Activated CD4-positive, alpha-beta T cell treated with anti-CD3 and anti-CD28 coated beads for 36 hours (primary cell): ENCODE data around the gene GRIN1. TPM values are rescaled to one million over a fixed set of nuclear protein-coding genes. Genes with fewer than 3 reads are reported as not detected.
A peak's percentile ranks its signal among the peaks of the same experiment; 100 is the strongest.

ENCODE experiments used
- ATAC-seq: fragments of 200-7000 bp; cut with Tn5 transposase; one replicate; pipeline ENCODE4 v1.10.0; 2021; ENCODE audit warnings: mild to moderate bottlenecking, moderate library complexity
- CTCF ChIA-PET: fragments of 350-600 bp; sonication (Branson Sonifier 250); formaldehyde crosslinking; loops from one replicate; lab custom pipeline; 2021; ENCODE audit warnings: antibody characterized with exemption; lab: Charles Lee
- POLR2A ChIA-PET: fragments of 350-600 bp; sonication (Branson Sonifier 250); formaldehyde crosslinking; loops from one replicate; lab custom pipeline; 2021; ENCODE audit warnings: antibody characterized with exemption, inconsistent platforms; lab: Charles Lee
- DNase-seq: peaks from one replicate; pipeline ENCODE4 v3.0.0-alpha.2; 2020
- H3K27ac Mint-ChIP-seq: one replicate; pipeline ENCODE4 v1.8.0; 2021; ENCODE audit warnings: mixed read lengths
- H3K27me3 Mint-ChIP-seq: one replicate; pipeline ENCODE4 v1.8.0; 2021; ENCODE audit warnings: mixed read lengths
- H3K36me3 Mint-ChIP-seq: one replicate; pipeline ENCODE4 v1.8.0; 2021; ENCODE audit warnings: low read depth, mixed read lengths
- H3K4me1 Mint-ChIP-seq: one replicate; pipeline ENCODE4 v1.8.0; 2021; ENCODE audit warnings: mixed read lengths
- H3K4me3 Mint-ChIP-seq: one replicate; pipeline ENCODE4 v1.8.0; 2021; ENCODE audit warnings: mild to moderate bottlenecking, moderate library complexity, mixed read lengths
- H3K9me3 Mint-ChIP-seq: one replicate; pipeline ENCODE4 v1.8.0; 2021; ENCODE audit warnings: low read depth, mixed read lengths
- intact Hi-C, 2 experiments: fragments of 100-400 bp; cut with DNase I in 1 of 2; cut with micrococcal nuclease in 1 of 2; formaldehyde crosslinking; loops; one replicate each; pipeline versions ENCODE4 v1.14.2 to v1.15.1; 2022 to 2024; cut with DNase I, micrococcal nuclease
- total RNA-seq, 2 experiments: library from RNA; stranded (reverse); gene quantifications; one replicate each; pipeline ENCODE4 v1.2.3, GENCODE V29; 2021

Gene GRIN1
- total RNA-seq, 2 experiments from 2014 or later: 0.14 TPM; not detected in 1

GRCh38 chr9:137192448-137192780 lies 53.5 kb downstream of the GRIN1 start:
- POLR2A ChIA-PET: no interaction called here
- intact Hi-C loops: no loop called here
- Mint-ChIP-seq H3K27ac (no peak overlapping the region), H3K4me1 (peaks cover 13% of the 10 kb centered on the region), H3K36me3 (peaks cover 9% of the 10 kb centered on the region), H3K4me3 (no peak overlapping the region), H3K9me3 (no peaks in the 10 kb centered on the region), H3K27me3 (no peaks in the 10 kb centered on the region)
- DNase-seq (no peak), ATAC-seq (no peak)
- CTCF ChIA-PET: interaction anchor here (1.7 kb wide), 2 partner anchors 16 to 163 kb away, joined by 3 to 4 read pairs; no protein-coding TSS in a partner anchor

- POLR2A ChIA-PET: no interaction called here
- H3K9me3 Mint-ChIP-seq: no peaks in the 10 kb centered on the region
- no peak overlapping the region for H3K27ac Mint-ChIP-seq
Measured at GRCh38 chr9:137192859-137193258, 53.9 kb downstream of the GRIN1 start.

GRCh38 chr9:137193771-137194170 lies 54.8 kb downstream of the GRIN1 start:
- ChIA-PET CTCF (interaction anchor here (0.9 to 1.1 kb wide), 2 partner anchors 10 to 30 kb away, joined by 3 to 4 read pairs; no protein-coding TSS in a partner anchor), POLR2A (interaction anchor here (0.6 kb wide), 1 partner anchor 16 kb away, joined by 3 read pairs; no protein-coding TSS in a partner anchor)
- H3K4me3 Mint-ChIP-seq: no peak overlapping the region
- DNase-seq (no peak), ATAC-seq (no peak)
- no peaks in the 10 kb centered on the region for H3K27me3 Mint-ChIP-seq
- no peak overlapping the region for H3K27ac Mint-ChIP-seq
- intact Hi-C loops: no loop called here
- H3K9me3 Mint-ChIP-seq: no peaks in the 10 kb centered on the region
- H3K4me1 Mint-ChIP-seq: peaks cover 15% of the 10 kb centered on the region
- peaks cover 4% of the 10 kb centered on the region for H3K36me3 Mint-ChIP-seq

More at GRCh38 chr9:137192859-137193258, 53.9 kb downstream of the GRIN1 start:
- intact Hi-C loops: no loop called here
- CTCF ChIA-PET: interaction anchor here (1.1 to 1.7 kb wide), 3 partner anchors 11 to 164 kb away, joined by 3 to 4 read pairs (median 4); no protein-coding TSS in a partner anchor
- ATAC-seq (no peak), DNase-seq (no peak)
- H3K4me3 Mint-ChIP-seq: no peak overlapping the region
- peaks cover 6% of the 10 kb centered on the region for H3K36me3 Mint-ChIP-seq
- no peaks in the 10 kb centered on the region for H3K27me3 Mint-ChIP-seq
- peaks cover 10% of the 10 kb centered on the region for H3K4me1 Mint-ChIP-seq

GRCh38 chr9:137194388-137194787 lies 55.4 kb downstream of the GRIN1 start:
- Mint-ChIP-seq H3K4me3 (no peak overlapping the region), H3K27me3 (no peaks in the 10 kb centered on the region), H3K36me3 (peaks cover 4% of the 10 kb centered on the region), H3K27ac (no peak overlapping the region), H3K4me1 (peaks cover 12% of the 10 kb centered on the region), H3K9me3 (no peaks in the 10 kb centered on the region)
- ATAC-seq (no peak), DNase-seq (no peak)
- POLR2A ChIA-PET: interaction anchor here (0.6 kb wide), 1 partner anchor 16 kb away, joined by 3 read pairs; no protein-coding TSS in a partner anchor
- intact Hi-C loops: no loop called here
- CTCF ChIA-PET: interaction anchor here (0.9 kb wide), 1 partner anchor 29 kb away, joined by 3 read pairs; no protein-coding TSS in a partner anchor

GRCh38 chr9:137194909-137195308 lies 56.0 kb downstream of the GRIN1 start:
- POLR2A ChIA-PET: no interaction called here
- H3K27me3 Mint-ChIP-seq: no peaks in the 10 kb centered on the region
- no peak overlapping the region for H3K27ac Mint-ChIP-seq
- H3K36me3 Mint-ChIP-seq: peaks cover 4% of the 10 kb centered on the region
- ATAC-seq (no peak), DNase-seq (no peak)
- no peaks in the 10 kb centered on the region for H3K9me3 Mint-ChIP-seq
- CTCF ChIA-PET: interaction anchor here (0.7 to 1.0 kb wide), 2 partner anchors 75 to 224 kb away, joined by 3 to 4 read pairs; no protein-coding TSS in a partner anchor
- intact Hi-C loops: no loop called here
- peaks cover 10% of the 10 kb centered on the region for H3K4me1 Mint-ChIP-seq
- no peak overlapping the region for H3K4me3 Mint-ChIP-seq

- Mint-ChIP-seq H3K27ac (no peak overlapping the region), H3K9me3 (no peaks in the 10 kb centered on the region), H3K4me3 (no peak overlapping the region), H3K36me3 (peaks cover 1% of the 10 kb centered on the region), H3K4me1 (peaks cover 7% of the 10 kb centered on the region), H3K27me3 (no peaks in the 10 kb centered on the region)
- intact Hi-C loops: no loop called here
- CTCF ChIA-PET: interaction anchor here (0.5 to 1.0 kb wide), 3 partner anchors 45 to 223 kb away, joined by 3 to 4 read pairs (median 3); no protein-coding TSS in a partner anchor
- ATAC-seq (no peak), DNase-seq (no peak)
- POLR2A ChIA-PET: no interaction called here
Measured at GRCh38 chr9:137195525-137196220, 56.7 kb downstream of the GRIN1 start.

- intact Hi-C loops: no loop called here
- Mint-ChIP-seq H3K27ac (no peak overlapping the region), H3K4me1 (peaks cover 20% of the 10 kb centered on the region), H3K4me3 (peak overlapping the region; percentile 33), H3K9me3 (no peaks in the 10 kb centered on the region), H3K27me3 (no peaks in the 10 kb centered on the region), H3K36me3 (no peaks in the 10 kb centered on the region)
- CTCF ChIA-PET: interaction anchor here (0.5 kb wide), 1 partner anchor 527 kb away, joined by 3 read pairs; no protein-coding TSS in a partner anchor
- DNase-seq (no peak), ATAC-seq (no peak)
- POLR2A ChIA-PET: interaction anchor here (1.0 kb wide), 1 partner anchor 46 kb away, joined by 3 read pairs; no protein-coding TSS in a partner anchor
Measured at GRCh38 chr9:137198051-137198901, 59.3 kb downstream of the GRIN1 start.

- H3K4me3 Mint-ChIP-seq: peak overlapping the region; percentile 72
- no peak overlapping the region for H3K27ac Mint-ChIP-seq
- CTCF ChIA-PET: interaction anchor here (0.5 kb wide), 1 partner anchor 527 kb away, joined by 3 read pairs; no protein-coding TSS in a partner anchor
- intact Hi-C loops: no loop called here
- H3K27me3 Mint-ChIP-seq: no peaks in the 10 kb centered on the region
- POLR2A ChIA-PET: interaction anchor here (1.0 kb wide), 1 partner anchor 45 kb away, joined by 3 read pairs; no protein-coding TSS in a partner anchor
- H3K4me1 Mint-ChIP-seq: peaks cover 22% of the 10 kb centered on the region
- ATAC-seq (no peak), DNase-seq (no peak)
- no peaks in the 10 kb centered on the region for H3K36me3 Mint-ChIP-seq
- no peaks in the 10 kb centered on the region for H3K9me3 Mint-ChIP-seq
Measured at GRCh38 chr9:137198902-137199283, 59.9 kb downstream of the GRIN1 start.

GRCh38 chr9:137199411-137200121 lies 60.6 kb downstream of the GRIN1 start:
- H3K9me3 Mint-ChIP-seq: no peaks in the 10 kb centered on the region
- peak overlapping the region; percentile 72 for H3K4me3 Mint-ChIP-seq
- no peaks in the 10 kb centered on the region for H3K27me3 Mint-ChIP-seq
- H3K36me3 Mint-ChIP-seq: no peaks in the 10 kb centered on the region
- intact Hi-C loops: loop anchor here (1.0 to 5.0 kb wide), 13 partner anchors 11 to 716 kb away; partner anchors contain the start of genes ANAPC2 (in 2 of the 2), SSNA1 (in 2 of the 2), ABCA2 (in 1 of the 2) and EXD3 (in 1 of the 2)
- no peak for ATAC-seq
- ChIA-PET CTCF (no interaction called here), POLR2A (no interaction called here)
- peaks cover 29% of the 10 kb centered on the region for H3K4me1 Mint-ChIP-seq
- H3K27ac Mint-ChIP-seq: no peak overlapping the region
- no peak for DNase-seq
